Transverse colon (tissue), 4 donors: ENCODE results near the gene LIX1L. TPM values are rescaled to one million over a fixed set of nuclear protein-coding genes. Genes with fewer than 3 reads are reported as not detected.

Experiments used
- DNase-seq: peaks from one replicate; pipeline ENCODE4 v3.0.0-alpha.2; 2019
- H3K27ac ChIP-seq, 4 donors: fragments of 200-600 bp; sonication (generic); 2 replicates each; pipeline ENCODE4 v1.5.1; 2016 to 2018; ENCODE audit warnings: inconsistent platforms in 4 of 4
- H3K27me3 ChIP-seq: fragments of 200-600 bp; sonication (generic); 2 replicates; pipeline ENCODE4 v1.5.1; 2017; ENCODE audit warnings: inconsistent platforms
- H3K36me3 ChIP-seq, 4 donors: fragments of 200-600 bp; sonication (generic); 2 replicates each; pipeline ENCODE4 v1.5.1; 2017 to 2019; ENCODE audit warnings: inconsistent platforms in 4 of 4
- H3K4me1 ChIP-seq, 4 donors: fragments of 200-600 bp; sonication (generic); 2 replicates each; pipeline ENCODE4 v1.5.1; 2017 to 2020; ENCODE audit warnings: inconsistent platforms in 4 of 4
- H3K4me3 ChIP-seq, 4 donors: fragments of 200-600 bp; sonication (generic); 1 replicate in 1 of 4; 2 replicates in 3 of 4; pipeline versions ENCODE4 v1.5.1 to v1.6.1; 2017 to 2019; ENCODE audit warnings: inconsistent platforms in 4 of 4
- H3K9me3 ChIP-seq, 2 donors: fragments of 200-600 bp; sonication (generic); 2 replicates each; pipeline ENCODE4 v1.5.1; 2017 to 2019; ENCODE audit warnings: inconsistent platforms in 2 of 2
- CTCF ChIP-seq, 5 experiments: fragments of 200-600 bp in 3 of 5; fragments of 450-650 bp in 2 of 5; sonication (generic) in 3 of 5; IDR thresholded peaks; 1 replicate in 2 of 5; 2 replicates in 3 of 5; pipeline ENCODE4 v1.5.1; 2016 to 2017; ENCODE audit warnings: antibody characterized with exemption in 5 of 5, inconsistent platforms in 3 of 5, mild to moderate bottlenecking in 2 of 5, moderate library complexity in 1 of 5
- EP300 ChIP-seq: sonication (generic); formaldehyde crosslinking; IDR thresholded peaks from one replicate; pipeline ENCODE4 v1.6.1; 2017; ENCODE audit warnings: antibody characterized with exemption, low read depth
- POLR2A ChIP-seq: fragments of 450-650 bp; IDR thresholded peaks from one replicate; pipeline ENCODE4 v1.6.1; 2016; ENCODE audit warnings: antibody characterized with exemption, mild to moderate bottlenecking, moderate library complexity
- POLR2AphosphoS5 ChIP-seq, 3 donors: sonication (generic); formaldehyde crosslinking; IDR thresholded peaks; one replicate each; pipeline ENCODE4 v1.6.1; 2016; ENCODE audit warnings: antibody characterized with exemption in 3 of 3
- WGBS, 2 donors: methylation state at CpG; one replicate each; pipeline ENCODE4 v1.1.5; 2018; ENCODE audit warnings: low coverage in 1 of 2; 5-methylcytosine and 5-hydroxymethylcytosine counted together
- in situ Hi-C, 4 donors: fragments of 200-750 bp; cut with MboI; loops; one replicate each; pipeline versions ENCODE4 v1.15.0 to v1.15.1; 2017; ENCODE audit warnings: low sequenced_read_pairs in 3 of 4, low pct_ligation_motif_present in 1 of 4, low pct_unique_long_range_greater_than_20kb in 1 of 4
- intact Hi-C: fragments of 100-400 bp; cut with DNase I; formaldehyde crosslinking; loops from one replicate; pipeline ENCODE4 v1.15.1; 2023; ENCODE audit warnings: low total_unique reads
- total RNA-seq, 4 donors: library from RNA; depleted of rRNA; stranded (reverse); fragments of >200 nt; gene quantifications; one replicate each; pipeline ENCODE4 v1.1.0, GENCODE V29; 2016

Gene LIX1L
- total RNA-seq, 4 donors from 2014 or later = 7.2 to 12.5 (median 9.8) TPM

- Histone ChIP-seq H3K4me3 (peak overlapping the region; percentile 42 to 67 (median 47)), H3K36me3 (no peaks in the 10 kb centered on the region), H3K27ac (peak overlapping the region; percentile 87 to 95 (median 90)), H3K9me3 (no peaks in the 10 kb centered on the region), H3K4me1 (peaks cover 31 to 77% (median 55%) of the 10 kb centered on the region in 4 donors), H3K27me3 (peaks cover 36% of the 10 kb centered on the region)
- intact Hi-C loops = no loop called here
- WGBS, 2 donors = 1% methylated on average over 15 of the region's 44 CpGs; no CpG with 5 or more reads in 1 of the 2 donors
- in situ Hi-C loops = no loop called here
- TF ChIP-seq CTCF (IDR thresholded peaks at IDR 0.05) (peak in 3 of 5 experiments; percentile 13 to 17 (median 13)), POLR2AphosphoS5 (IDR thresholded peaks at IDR 0.05) (peak; percentile 73 to 78 (median 78)), EP300 (no peak), POLR2A (peak; percentile 59)
- DNase-seq = peak; percentile 77
These were observed 2.8 kb upstream of the LIX1L start for GRCh38 chr1:145960468-145961108.

GRCh38 chr1:145959957-145960467, 2.2 kb upstream of the LIX1L start:
- intact Hi-C loops = loop anchor here (2.0 kb wide), 1 partner anchor 41 kb away; the partner anchor contains the start of gene PEX11B
- Histone ChIP-seq H3K4me1 (peaks cover 31 to 77% (median 58%) of the 10 kb centered on the region in 4 donors), H3K36me3 (no peaks in the 10 kb centered on the region), H3K4me3 (peak overlapping the region; percentile 42 to 67 (median 47)), H3K9me3 (no peaks in the 10 kb centered on the region), H3K27ac (peak overlapping the region; percentile 87 to 95 (median 90)), H3K27me3 (peaks cover 36% of the 10 kb centered on the region)
- TF ChIP-seq POLR2A = no peak
- no peak for TF ChIP-seq POLR2AphosphoS5 (IDR thresholded peaks at IDR 0.05)
- TF ChIP-seq CTCF (IDR thresholded peaks at IDR 0.05) = no peak
- TF ChIP-seq EP300 = no peak
- in situ Hi-C loops = no loop called here
- DNase-seq = no peak
- WGBS, 2 donors = 6% methylated on average over 9 of the region's 12 CpGs; no CpG with 5 or more reads in 1 of the 2 donors

GRCh38 chr1:145959333-145959732, 1.5 kb upstream of the LIX1L start:
- no peak for DNase-seq
- intact Hi-C loops (loop anchor here (2.0 kb wide), 1 partner anchor 41 kb away; the partner anchor contains the start of gene PEX11B), in situ Hi-C loops (no loop called here)
- Histone ChIP-seq H3K4me1 (peaks cover 31 to 84% (median 64%) of the 10 kb centered on the region in 4 donors), H3K36me3 (no peaks in the 10 kb centered on the region), H3K9me3 (no peaks in the 10 kb centered on the region), H3K27ac (peak overlapping the region; percentile 87 to 95 (median 90)), H3K4me3 (no peak overlapping the region), H3K27me3 (peaks cover 36% of the 10 kb centered on the region)
- TF ChIP-seq POLR2A = no peak
- TF ChIP-seq EP300 = no peak
- no peak for TF ChIP-seq CTCF (IDR thresholded peaks at IDR 0.05)
- no peak for TF ChIP-seq POLR2AphosphoS5 (IDR thresholded peaks at IDR 0.05)

- Histone ChIP-seq H3K27me3 (peaks cover 36% of the 10 kb centered on the region), H3K4me3 (no peak overlapping the region), H3K9me3 (no peaks in the 10 kb centered on the region), H3K27ac (peak overlapping the region; percentile 89 to 96 (median 93)), H3K36me3 (no peaks in the 10 kb centered on the region), H3K4me1 (peaks cover 29 to 85% (median 64%) of the 10 kb centered on the region in 4 donors)
- DNase-seq = no peak
- no peak for TF ChIP-seq POLR2A
- TF ChIP-seq CTCF (IDR thresholded peaks at IDR 0.05) = no peak
- no peak for TF ChIP-seq EP300
- TF ChIP-seq POLR2AphosphoS5 (IDR thresholded peaks at IDR 0.05) = no peak
- intact Hi-C loops = loop anchor here (2.0 kb wide), 1 partner anchor 40 kb away; the partner anchor contains the start of gene PEX11B
- in situ Hi-C loops = no loop called here
These were observed 917 bp upstream of the LIX1L start for GRCh38 chr1:145958734-145959133.
